Activated naive CD4-positive, alpha-beta T cell (primary cell): ENCODE data around the gene MOB4.

Experiments
- DNase-seq, 4 experiments: peaks; one replicate each; lab custom pipeline; 2025; lab: John Stamatoyannopoulos, UW

The MOB4 gene

DNA sequence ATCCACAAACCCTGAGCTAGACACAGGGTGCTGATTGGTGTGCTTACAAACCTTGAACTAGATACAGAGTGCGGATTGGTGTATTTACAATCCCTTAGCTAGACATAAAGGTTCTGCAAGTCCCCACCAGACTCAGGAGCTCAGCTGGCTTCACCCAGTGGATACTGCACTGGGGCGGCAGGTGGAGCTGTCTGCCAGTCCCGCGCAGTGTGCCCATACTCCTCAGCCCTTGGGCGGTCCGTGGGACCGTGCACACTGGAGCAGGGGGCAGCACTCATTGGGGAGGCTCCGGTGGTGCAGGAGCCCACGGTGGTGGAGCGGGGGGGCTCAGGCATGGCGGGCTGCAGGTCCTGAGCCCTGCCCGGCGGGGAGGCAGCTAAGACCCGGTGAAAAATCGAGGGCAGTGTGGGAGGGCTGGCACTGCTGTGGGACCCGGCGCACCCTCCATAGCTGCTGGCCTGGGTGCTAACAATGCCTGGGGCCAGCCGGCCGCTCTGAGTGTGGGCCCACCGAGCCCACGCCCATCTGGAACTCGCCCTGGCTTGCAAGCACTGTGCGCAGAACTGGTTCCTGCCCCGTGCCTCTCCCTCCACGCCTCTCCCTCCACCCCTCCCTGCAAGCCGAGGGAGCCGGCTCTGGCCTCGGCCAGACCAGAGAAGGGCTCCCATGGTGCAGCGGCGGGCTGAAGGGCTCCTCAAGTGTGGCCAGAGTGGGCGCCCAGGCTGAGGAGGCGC, 75.6 kb downstream of the MOB4 start:
- DNase-seq: no peak

DNA sequence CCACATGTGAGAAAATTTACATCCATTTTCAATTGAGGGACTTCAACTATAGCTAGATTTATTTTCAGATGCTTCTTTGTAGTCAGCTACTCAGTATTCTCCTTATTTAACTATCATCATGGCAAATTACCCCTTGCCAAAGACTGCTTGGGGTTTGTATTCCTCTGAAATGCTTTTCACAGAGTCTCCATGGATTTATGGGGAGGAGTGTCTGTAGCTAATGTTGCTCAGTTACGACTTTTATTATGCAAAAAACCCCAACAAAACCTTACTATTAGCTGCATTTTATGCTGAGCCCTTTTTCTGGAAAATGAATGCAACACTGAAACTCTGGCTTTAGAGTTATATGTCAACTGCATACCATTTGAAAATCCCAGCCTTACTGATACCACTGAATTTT, 80.9 kb downstream of the MOB4 start:
- DNase-seq: no peak

DNA sequence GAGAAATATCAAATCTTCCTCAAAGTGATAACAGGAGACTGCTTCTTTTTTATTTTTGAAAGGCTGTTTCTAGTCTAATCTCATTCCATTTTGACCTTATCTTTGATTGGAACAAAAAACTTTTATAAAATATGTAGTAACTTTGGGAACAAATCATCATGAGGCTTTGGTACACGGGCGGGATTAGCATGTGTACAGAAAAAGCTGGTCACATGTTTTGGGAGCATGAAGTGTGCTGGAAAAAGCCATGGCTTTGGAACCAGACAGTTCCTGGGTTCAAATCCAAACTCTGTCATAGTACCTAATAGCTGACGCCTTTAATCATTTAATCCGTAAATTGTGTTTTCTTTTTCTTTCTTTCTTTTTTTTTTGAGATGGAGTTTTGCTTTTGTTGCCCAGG, 81.3 kb downstream of the MOB4 start:
- no peak for DNase-seq

DNA sequence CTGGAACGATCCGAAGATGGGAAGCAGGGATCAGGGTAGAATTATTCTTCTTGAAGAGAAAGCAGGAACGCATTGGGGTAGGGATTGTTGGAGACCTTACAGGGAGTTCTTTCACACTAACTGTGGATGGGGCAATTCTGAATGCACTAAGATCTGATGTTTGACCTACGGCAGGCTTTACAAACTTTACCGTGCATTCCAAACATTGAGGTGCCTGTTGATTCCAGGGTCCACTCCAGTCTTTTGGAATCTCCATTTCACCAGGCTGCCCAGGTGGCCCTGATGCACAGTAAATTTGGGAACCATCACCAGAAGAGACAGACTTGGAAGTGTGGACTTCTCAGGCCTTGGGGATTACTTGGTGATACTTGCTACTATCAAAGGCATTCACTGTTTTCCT, 82.6 kb downstream of the MOB4 start:
- no peak for DNase-seq

DNA sequence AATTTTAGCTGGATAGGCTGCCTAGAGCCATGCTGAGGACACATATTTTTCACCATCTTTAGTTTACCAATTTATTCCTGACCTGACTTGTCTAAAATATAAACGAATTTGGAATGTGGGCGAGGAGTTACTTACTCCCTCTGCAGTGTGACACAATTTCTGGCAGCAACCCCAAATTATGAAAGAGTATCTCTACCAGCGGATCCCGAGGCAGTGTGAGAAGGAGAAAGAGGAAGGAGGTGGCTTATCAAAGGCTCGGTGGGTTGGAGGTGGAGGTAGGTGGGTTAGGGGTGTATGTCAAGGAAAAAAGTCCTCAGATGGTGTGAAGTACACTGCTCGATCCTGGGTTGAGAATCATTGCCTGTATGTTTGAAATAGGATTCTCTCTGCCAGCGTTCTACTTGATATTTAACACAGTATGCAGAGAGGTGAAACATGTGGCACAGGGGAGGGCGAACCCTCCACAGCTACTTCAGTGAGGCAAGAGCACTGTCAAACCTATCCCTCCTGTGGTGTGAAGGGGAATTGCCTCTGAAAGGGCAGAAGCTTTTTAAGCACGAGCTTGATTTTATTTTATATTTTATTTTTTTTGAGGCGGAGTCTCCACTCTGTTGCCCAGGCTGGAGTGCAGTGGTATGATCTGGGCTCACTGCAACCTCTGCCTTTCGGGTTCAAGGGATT, 83.6 kb downstream of the MOB4 start:
- DNase-seq: peak in 2 of 4 experiments; percentile 1 to 6

DNA sequence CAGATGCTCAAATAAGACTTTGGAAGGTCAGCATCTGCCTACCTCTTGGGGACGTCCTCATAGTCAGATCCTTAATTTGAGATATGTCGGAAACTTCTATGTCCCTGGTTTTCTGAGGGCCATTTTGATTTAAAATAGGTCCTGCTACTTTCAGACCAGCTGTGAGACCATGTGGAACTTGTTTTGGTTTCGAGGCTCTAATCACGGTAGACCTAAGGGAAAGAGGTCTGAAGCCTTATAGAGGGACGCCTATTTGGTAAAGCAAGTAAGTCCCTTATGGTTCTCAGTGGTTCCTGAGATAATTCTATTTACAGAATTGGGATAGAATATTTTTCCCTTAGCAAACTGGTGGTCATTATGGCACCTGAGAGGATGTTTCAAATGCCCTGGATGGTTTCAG, 84.4 kb downstream of the MOB4 start:
- DNase-seq: no peak

DNA sequence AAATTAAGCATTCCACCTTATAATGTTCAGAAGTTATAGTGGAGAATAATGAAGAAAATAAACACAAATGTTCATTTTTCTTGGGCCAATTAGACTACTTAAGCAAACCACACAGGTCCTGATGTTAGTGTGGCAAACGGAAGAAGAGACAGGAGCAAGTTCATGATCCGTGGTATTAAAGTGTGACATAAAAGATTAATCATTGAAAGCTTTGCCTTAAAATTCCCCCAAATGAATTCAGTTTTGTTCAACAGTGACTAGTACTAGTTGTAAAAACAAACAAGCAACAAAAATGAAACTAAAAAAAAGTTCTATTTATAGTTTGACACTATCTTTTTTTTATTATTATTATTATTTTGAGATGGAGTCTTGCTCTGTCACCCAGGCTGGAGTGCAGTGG, 85.9 kb downstream of the MOB4 start:
- DNase-seq: no peak
